Thyroid gland (tissue), 4 donors: ENCODE data around the gene SLC25A24. TPM values are rescaled to one million over a fixed set of nuclear protein-coding genes. Genes with fewer than 3 reads are reported as not detected.
"Not testable (repeated sequence)": the region's sequence is repeated elsewhere in the genome, so short reads cannot be mapped to it uniquely, and the experiment has no call there.

Experiments used
- DNase-seq, 2 donors: peaks; one replicate each; pipeline ENCODE4 v3.0.0-alpha.2; 2019
- H3K27ac ChIP-seq, 3 donors: fragments of 200-600 bp; sonication (generic); 1 replicate in 2 of 3; 2 replicates in 1 of 3; pipeline ENCODE4 v1.5.1; 2016 to 2019; ENCODE audit warnings: mild to moderate bottlenecking in 1 of 3, moderate library complexity in 1 of 3
- H3K27me3 ChIP-seq: fragments of 200-600 bp; sonication (generic); one replicate; pipeline ENCODE4 v1.5.1; 2019
- H3K36me3 ChIP-seq, 2 donors: fragments of 200-600 bp; sonication (generic); one replicate each; pipeline ENCODE4 v1.5.1; 2016 to 2019
- H3K4me1 ChIP-seq, 2 donors: fragments of 200-600 bp; sonication (generic); one replicate each; pipeline ENCODE4 v1.5.1; 2017 to 2019
- H3K4me3 ChIP-seq, 3 donors: fragments of 200-600 bp; sonication (generic); replicated peaks in 1 of 3; 1 replicate in 2 of 3; 2 replicates in 1 of 3; pipeline ENCODE4 v1.5.1; 2016; ENCODE audit warnings: mild to moderate bottlenecking in 1 of 3
- H3K9me3 ChIP-seq: fragments of 200-600 bp; sonication (generic); one replicate; pipeline ENCODE4 v1.5.1; 2017
- CTCF ChIP-seq, 6 experiments: fragments of 200-600 bp in 3 of 6; fragments of 450-650 bp in 3 of 6; sonication (generic) in 3 of 6; IDR thresholded peaks; one replicate each; pipeline ENCODE4 v1.5.1; 2016 to 2019; ENCODE audit warnings: antibody characterized with exemption in 6 of 6, mild to moderate bottlenecking in 2 of 6, inconsistent platforms in 1 of 6, moderate library complexity in 1 of 6
- POLR2A ChIP-seq, 2 donors: fragments of 450-650 bp; IDR thresholded peaks; one replicate each; pipeline ENCODE4 v1.6.1; 2017; ENCODE audit warnings: antibody characterized with exemption in 2 of 2, mild to moderate bottlenecking in 2 of 2, moderate library complexity in 1 of 2
- whole genome bisulfite sequencing, 2 donors: methylation state at CpG; one replicate each; pipeline ENCODE4 v1.1.5; 2017; 5-methylcytosine and 5-hydroxymethylcytosine counted together
- intact Hi-C: fragments of 100-400 bp; cut with DNase I; formaldehyde crosslinking; loops from one replicate; pipeline ENCODE4 v1.15.1; 2023
- total RNA-seq, 4 donors: library from RNA; depleted of rRNA; stranded (reverse); fragments of >200 nt; gene quantifications; one replicate each; pipeline ENCODE4 v1.2.3, GENCODE V29; 2016

SLC25A24 gene
- total RNA-seq, 4 donors from 2014 or later = 36.1 to 52.0 (median 43.3) TPM

GRCh38 chr1:108179018-108179417 lies 21.1 kb downstream of the SLC25A24 start:
- WGBS, 2 donors = 91 to 98% methylated on average over 1 of the region's 1 CpG
- peaks cover 0 to 6% of the 10 kb centered on the region in 2 donors for H3K4me1 ChIP-seq

GRCh38 chr1:108162409-108162808 lies 37.7 kb downstream of the SLC25A24 start:
- no CpG with 5 or more reads among the region's 1 CpG for WGBS, 2 donors
- not testable (repeated sequence) for DNase-seq

More at GRCh38 chr1:108179018-108179417, 21.1 kb downstream of the SLC25A24 start:
- H3K36me3 ChIP-seq = peaks cover 3 to 13% of the 10 kb centered on the region in 2 donors
- intact Hi-C loops = no loop called here
- H3K27ac ChIP-seq = no peak overlapping the region
- no peaks in the 10 kb centered on the region for H3K9me3 ChIP-seq
- TF ChIP-seq CTCF (IDR thresholded peaks at IDR 0.05) (no peak), POLR2A (IDR thresholded peaks at IDR 0.05) (no peak)
- DNase-seq = no peak
- no peak overlapping the region for H3K4me3 ChIP-seq
- no peaks in the 10 kb centered on the region for H3K27me3 ChIP-seq

GRCh38 chr1:108159951-108160350 lies 40.2 kb downstream of the SLC25A24 start:
- H3K4me1 ChIP-seq, intact Hi-C loops, H3K36me3 ChIP-seq, H3K27ac ChIP-seq, H3K9me3 ChIP-seq, H3K27me3 ChIP-seq, DNase-seq, H3K4me3 ChIP-seq: not testable (repeated sequence)
- WGBS, 2 donors = 99 to 100% methylated on average over 5 to 19 of the region's 30 CpGs

More at GRCh38 chr1:108162409-108162808, 37.7 kb downstream of the SLC25A24 start:
- H3K36me3 ChIP-seq, H3K4me1 ChIP-seq, H3K27ac ChIP-seq, H3K4me3 ChIP-seq, H3K27me3 ChIP-seq, intact Hi-C loops, H3K9me3 ChIP-seq: not testable (repeated sequence)

- Histone ChIP-seq H3K27ac (no peak overlapping the region), H3K27me3 (no peaks in the 10 kb centered on the region), H3K9me3 (no peaks in the 10 kb centered on the region), H3K4me3 (no peak overlapping the region), H3K36me3 (peaks cover 9 to 18% of the 10 kb centered on the region in 2 donors), H3K4me1 (no peaks in the 10 kb centered on the region)
- WGBS, 2 donors = 95 to 97% methylated on average over 7 of the region's 7 CpGs
- no peak for TF ChIP-seq POLR2A (IDR thresholded peaks at IDR 0.05)
- TF ChIP-seq CTCF (IDR thresholded peaks at IDR 0.05) = no peak
- intact Hi-C loops = no loop called here
- no peak for DNase-seq
Observed at GRCh38 chr1:108158893-108159453, 41.2 kb downstream of the SLC25A24 start.

GRCh38 chr1:108154314-108154713 lies 45.8 kb downstream of the SLC25A24 start:
- TF ChIP-seq POLR2A (IDR thresholded peaks at IDR 0.05) (no peak), CTCF (IDR thresholded peaks at IDR 0.05) (no peak)
- H3K9me3 ChIP-seq = no peaks in the 10 kb centered on the region
- intact Hi-C loops = no loop called here
- DNase-seq = no peak
- WGBS, 2 donors = 89 to 95% methylated on average over 4 of the region's 4 CpGs
- no peak overlapping the region for H3K27ac ChIP-seq
- no peak overlapping the region for H3K4me3 ChIP-seq
- H3K27me3 ChIP-seq = no peaks in the 10 kb centered on the region
- peaks cover 19 to 28% of the 10 kb centered on the region in 2 donors for H3K36me3 ChIP-seq
- H3K4me1 ChIP-seq = no peaks in the 10 kb centered on the region

GRCh38 chr1:108152782-108153222 lies 47.3 kb downstream of the SLC25A24 start:
- peaks cover 25 to 39% of the 10 kb centered on the region in 2 donors for H3K36me3 ChIP-seq
- TF ChIP-seq POLR2A (IDR thresholded peaks at IDR 0.05) = no peak
- no peak for TF ChIP-seq CTCF (IDR thresholded peaks at IDR 0.05)

More at GRCh38 chr1:108152782-108153222, 47.3 kb downstream of the SLC25A24 start:
- no peak for DNase-seq
- Histone ChIP-seq H3K27me3 (no peaks in the 10 kb centered on the region), H3K27ac (no peak overlapping the region), H3K4me3 (no peak overlapping the region), H3K9me3 (no peaks in the 10 kb centered on the region), H3K4me1 (no peaks in the 10 kb centered on the region)
- WGBS, 2 donors = 91 to 95% methylated on average over 1 of the region's 1 CpG
- intact Hi-C loops = no loop called here
